ENCODE results near the gene ITFG2. TPM values are rescaled to one million over a fixed set of nuclear protein-coding genes. Genes with fewer than 3 reads are reported as not detected.

Gene ITFG2
- total and polyA plus RNA-seq, 9 of the 15 experiments (the other 6 are each of a cell fraction or from before 2014, with no cell fraction given), result 15.0 to 22.8 (median 19.4) TPM

DNA sequence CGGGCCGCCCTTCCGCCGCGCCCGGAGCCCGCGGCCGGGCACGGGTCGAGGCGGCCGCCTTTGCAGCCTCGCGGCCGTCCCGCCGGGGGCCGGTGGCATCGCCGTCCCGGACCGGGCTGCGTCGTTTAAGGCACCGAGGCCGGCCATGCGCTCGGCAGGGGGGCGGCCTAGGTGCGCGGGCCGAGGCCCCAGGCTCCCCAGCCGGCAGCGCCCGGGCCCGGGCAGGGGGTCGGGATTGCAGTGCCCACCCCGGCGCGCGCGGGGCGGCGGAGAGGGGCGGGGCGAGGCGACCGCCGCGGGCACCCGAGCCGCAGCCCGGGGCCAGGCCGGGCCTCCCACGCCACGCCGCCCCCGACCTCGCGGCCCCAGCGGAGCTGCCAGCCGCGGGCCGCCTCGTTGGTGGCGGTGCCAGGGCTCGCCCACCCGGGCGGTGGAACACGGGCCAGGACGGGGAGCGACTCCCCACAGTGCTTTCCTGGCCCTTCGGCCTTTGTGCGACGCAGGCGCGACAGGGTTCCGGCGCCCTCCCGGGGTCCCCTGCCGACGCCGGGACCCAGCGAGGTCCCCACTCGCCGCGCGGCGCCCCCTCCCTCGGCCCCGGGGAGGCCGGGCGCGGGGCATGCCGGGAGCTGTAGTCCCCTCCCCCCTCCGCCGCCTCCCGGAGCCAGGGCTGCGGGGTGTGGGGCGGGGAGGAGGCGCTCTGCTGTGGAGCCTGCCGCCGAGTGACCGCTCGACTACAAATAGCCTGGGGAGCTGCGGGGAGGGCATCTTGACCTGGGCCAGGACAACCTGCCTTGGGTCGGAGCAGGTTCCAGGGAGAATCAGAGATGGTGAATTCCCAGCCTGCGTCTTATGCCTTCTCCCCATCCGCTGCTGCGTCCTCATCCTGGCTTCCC is 16.9 kb upstream of the ITFG2 start (continued):
- TF ChIP-seq PHF8 (IDR thresholded peaks at IDR 0.05; ENCODE audit: borderline replicate concordance, low read length), result peak; percentile 17; the same call in 1 of the 2 replicates
- no peak for TF ChIP-seq ZNF212 (CRISPR knock-in tag; IDR thresholded peaks at IDR 0.05)
- no peak for TF ChIP-seq ZNF778 (CRISPR knock-in tag; IDR thresholded peaks at IDR 0.05)
- TF ChIP-seq RAD51 (IDR thresholded peaks at IDR 0.05; ENCODE audit: borderline replicate concordance, low read depth), result no peak

- in situ Hi-C loops (cut with MboI), result no loop called here
- BruUV-seq (replicated peaks), result no TSS peak
- TF ChIP-seq, protein P1, sequence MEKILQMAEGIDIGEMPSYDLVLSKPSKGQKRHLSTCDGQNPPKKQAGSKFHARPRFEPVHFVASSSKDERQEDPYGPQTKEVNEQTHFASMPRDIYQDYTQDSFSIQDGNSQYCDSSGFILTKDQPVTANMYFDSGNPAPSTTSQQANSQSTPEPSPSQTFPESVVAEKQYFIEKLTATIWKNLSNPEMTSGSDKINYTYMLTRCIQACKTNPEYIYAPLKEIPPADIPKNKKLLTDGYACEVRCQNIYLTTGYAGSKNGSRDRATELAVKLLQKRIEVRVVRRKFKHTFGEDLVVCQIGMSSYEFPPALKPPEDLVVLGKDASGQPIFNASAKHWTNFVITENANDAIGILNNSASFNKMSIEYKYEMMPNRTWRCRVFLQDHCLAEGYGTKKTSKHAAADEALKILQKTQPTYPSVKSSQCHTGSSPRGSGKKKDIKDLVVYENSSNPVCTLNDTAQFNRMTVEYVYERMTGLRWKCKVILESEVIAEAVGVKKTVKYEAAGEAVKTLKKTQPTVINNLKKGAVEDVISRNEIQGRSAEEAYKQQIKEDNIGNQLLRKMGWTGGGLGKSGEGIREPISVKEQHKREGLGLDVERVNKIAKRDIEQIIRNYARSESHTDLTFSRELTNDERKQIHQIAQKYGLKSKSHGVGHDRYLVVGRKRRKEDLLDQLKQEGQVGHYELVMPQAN (IDR thresholded peaks at IDR 0.05; ENCODE audit: borderline replicate concordance), result peak; percentile 1; the same call in 1 of the 2 replicates
- TF ChIP-seq ZBTB40 (IDR thresholded peaks at IDR 0.05) (peak; percentile 20; the same call in 1 of the 2 replicates), ZBTB40 (CRISPR knock-in tag; IDR thresholded peaks at IDR 0.05) (no peak)
These were observed 16.2 kb upstream of the ITFG2 start for GRCh38 chr12:2796187-2796666.

More at GRCh38 chr12:2796187-2796666, 16.2 kb upstream of the ITFG2 start:
- H3K27ac ChIP-seq (ENCODE audit: extremely low read depth, low read depth, low read length), result peak overlapping the region; percentile 56; the same call in 2 of the 3 replicates
- intact Hi-C loops (cut with micrococcal nuclease), result no loop called here
- POLR2A ChIA-PET, result interaction anchor here (0.6 to 1.2 kb wide), 6 partner anchors 8 to 309 kb away, joined by 3 to 4 read pairs (median 3); no protein-coding TSS in a partner anchor
- peak overlapping the region; percentile 69 to 91 for H3K9ac ChIP-seq (ENCODE audit: insufficient read depth in 1 of 2, low read depth in 2 of 2, low read length in 2 of 2)
- H3K9me1 ChIP-seq (ENCODE audit: control insufficient read depth, insufficient read depth, low read length), result no peaks in the 10 kb centered on the region
- DNase-seq (ENCODE audit: extremely low read depth in 1 of 4, low spot score in 3 of 4) (peak in 2 of 4 experiments; percentile 16 to 22), ATAC-seq (0 out of 3 replicates have a peak, but pooled peaks have one; percentile 11), FAIRE-seq (peak; percentile 29)
- H3K4me1 ChIP-seq (replicated peaks in 1 of 2; ENCODE audit: control insufficient read depth in 2 of 2, insufficient read depth in 2 of 2, low read length in 2 of 2), result peaks cover 18 to 38% of the 10 kb centered on the region in 2 experiments; a peak in 4 of 5 replicates
- 0% methylated on average over 14 of the region's 14 CpGs for WGBS (ENCODE audit: insufficient coverage, low coverage, missing lambda C conversion rate)
- H2AFZ ChIP-seq (ENCODE audit: low read depth, low read length), result peak overlapping the region; percentile 50; the same call in 1 of the 2 replicates
- peak overlapping the region; percentile 70 for H3K4me3 ChIP-seq
- CTCF ChIA-PET (ENCODE audit: low intra/inter-chr PET ratio), result no interaction called here
- no peaks in the 10 kb centered on the region for H3K27me3 ChIP-seq (ENCODE audit: control insufficient read depth in 2 of 2, insufficient read depth in 2 of 2, low read length in 2 of 2)
- H3K4me2 ChIP-seq (ENCODE audit: insufficient read depth, low read length), result peak overlapping the region; percentile 81
- peaks cover 20% of the 10 kb centered on the region; the same call in 1 of the 2 replicates for H4K20me1 ChIP-seq (replicated peaks; ENCODE audit: control insufficient read depth, insufficient read depth, low read length)
- H3K36me3 ChIP-seq (ENCODE audit: control insufficient read depth, insufficient read depth, low read length), result peaks cover 53% of the 10 kb centered on the region
- H3K79me2 ChIP-seq (ENCODE audit: control insufficient read depth, insufficient read depth, low read length), result peaks cover 40% of the 10 kb centered on the region
- no peaks in the 10 kb centered on the region for H3K9me3 ChIP-seq (replicated peaks; ENCODE audit: control insufficient read depth, insufficient read depth, low read depth, low read length)

Data from K562 (cell line).